Neural cell (in vitro differentiated cells): ENCODE measurements around the gene KRT6A. TPM values are rescaled to one million over a fixed set of nuclear protein-coding genes. Genes with fewer than 3 reads are reported as not detected.

ENCODE experiments used
- H2AFZ ChIP-seq: fragments of 200-600, 300-800 bp; sonication (generic), shearing (Covaris generic); 2 replicates; pipeline ENCODE4 v1.6.0; 2014; ENCODE audit warnings: low read depth, mild to moderate bottlenecking, antibody characterized with exemption, low read length, moderate library complexity
- H3F3A ChIP-seq: fragments of 200-600 bp; shearing (Covaris generic); 2 replicates; pipeline ENCODE4 v1.6.1; 2016; ENCODE audit warnings: mild to moderate bottlenecking, moderate library complexity, mixed read lengths, antibody characterized with exemption, low read length; ENCODE audit not compliant: insufficient read depth, poor library complexity, severe bottlenecking
- H3K27ac ChIP-seq: fragments of 200-600, 300-800 bp; sonication (generic), shearing (Covaris generic); 2 replicates; pipeline ENCODE4 v1.5.1; 2014; ENCODE audit warnings: mild to moderate bottlenecking, low read length, moderate library complexity
- H3K27me3 ChIP-seq: fragments of 300-800, 200-600 bp; sonication (generic), shearing (Covaris generic); 2 replicates; pipeline ENCODE4 v1.6.0; 2014; ENCODE audit warnings: mild to moderate bottlenecking, low read depth, low read length, moderate library complexity; ENCODE audit not compliant: insufficient read depth
- H3K36me3 ChIP-seq: fragments of 300-800, 200-600 bp; sonication (generic), shearing (Covaris generic); 2 replicates; pipeline ENCODE4 v1.5.1; 2014; ENCODE audit warnings: mild to moderate bottlenecking, antibody characterized with exemption, low read length, moderate library complexity; ENCODE audit not compliant: insufficient read depth
- H3K4me2 ChIP-seq: fragments of 300-800, 200-600 bp; sonication (generic), shearing (Covaris generic); 2 replicates; pipeline ENCODE4 v1.6.0; 2014; ENCODE audit warnings: mild to moderate bottlenecking, low read length
- H3K4me3 ChIP-seq: fragments of 300-800, 200-600 bp; sonication (generic), shearing (Covaris generic); 2 replicates; pipeline ENCODE4 v1.5.1; 2014; ENCODE audit warnings: mild to moderate bottlenecking, low read length, moderate library complexity
- H3K79me2 ChIP-seq: fragments of 200-600 bp; shearing (Covaris generic); replicated peaks from 2 replicates; pipeline ENCODE4 v1.6.0; 2014; ENCODE audit warnings: mild to moderate bottlenecking, low read length, moderate library complexity; ENCODE audit not compliant: insufficient read depth
- H3K9ac ChIP-seq: fragments of 300-800, 200-600 bp; sonication (generic), shearing (Covaris generic); 2 replicates; pipeline ENCODE4 v1.6.1; 2016; ENCODE audit warnings: mild to moderate bottlenecking, low read length, mixed read lengths
- H3K9me2 ChIP-seq: fragments of 200-600 bp; shearing (Covaris generic); 2 replicates; pipeline ENCODE4 v1.6.1; 2016; ENCODE audit warnings: mild to moderate bottlenecking, low read length, mixed read lengths; ENCODE audit not compliant: insufficient read depth
- H3K9me3 ChIP-seq: fragments of 200-600, 300-800 bp; sonication (generic), shearing (Covaris generic); 2 replicates; pipeline ENCODE4 v1.6.1; 2016; ENCODE audit warnings: mild to moderate bottlenecking, mixed run types, low read length, moderate library complexity, mixed read lengths
- H4K20me1 ChIP-seq: fragments of 200-600 bp; shearing (Covaris generic); 2 replicates; pipeline ENCODE4 v1.6.1; 2016; ENCODE audit warnings: mild to moderate bottlenecking, mixed run types; ENCODE audit not compliant: insufficient read depth
- EP300 ChIP-seq: fragments of 450-650 bp; conservative IDR thresholded peaks from 2 replicates; pipeline ENCODE4 v1.6.1; 2014; ENCODE audit warnings: antibody characterized with exemption, mild to moderate bottlenecking, moderate library complexity; ENCODE audit not compliant: poor library complexity, severe bottlenecking
- EZH2 ChIP-seq: fragments of 200-600, 300-800 bp; shearing (Covaris generic), sonication (generic); IDR thresholded peaks from 2 replicates; pipeline ENCODE4 v1.6.1; 2014; ENCODE audit warnings: antibody characterized with exemption, low read length, borderline replicate concordance, mild to moderate bottlenecking; ENCODE audit not compliant: insufficient read depth, poor library complexity, severe bottlenecking
- MXI1 ChIP-seq: fragments of 450-650 bp; conservative IDR thresholded peaks from 2 replicates; pipeline ENCODE4 v1.6.1; 2014; ENCODE audit warnings: antibody characterized with exemption, mild to moderate bottlenecking; ENCODE audit not compliant: poor library complexity, severe bottlenecking
- POLR2AphosphoS5 ChIP-seq: IDR thresholded peaks from 2 replicates; pipeline ENCODE4 v1.6.1; 2012
- RAD21 ChIP-seq: fragments of 450-650 bp; conservative IDR thresholded peaks from 2 replicates; pipeline ENCODE4 v1.6.1; 2014; ENCODE audit warnings: antibody characterized with exemption, mild to moderate bottlenecking, moderate library complexity
- SMC3 ChIP-seq: fragments of 450-650 bp; conservative IDR thresholded peaks from 2 replicates; pipeline ENCODE4 v1.6.1; 2014; ENCODE audit warnings: antibody characterized with exemption, mild to moderate bottlenecking, moderate library complexity; ENCODE audit not compliant: poor library complexity
- TAF1 ChIP-seq: IDR thresholded peaks from 2 replicates; pipeline ENCODE4 v1.6.1; 2012; ENCODE audit warnings: low read depth
- polyA plus RNA-seq: library from polyadenylated mRNA; depleted of rRNA; stranded (reverse); fragments of >200 nt; gene quantifications from 2 replicates; pipeline ENCODE4 v1.2.3, GENCODE V29; 2014
- TF ChIP-seq, protein P1 (sequence below): IDR thresholded peaks from 2 replicates; pipeline ENCODE4 v1.6.1; 2012; ENCODE audit warnings: borderline replicate concordance
- TF ChIP-seq, protein P2 (sequence below): fragments of 450-650 bp; IDR thresholded peaks from 2 replicates; pipeline ENCODE4 v1.5.1; 2014; ENCODE audit warnings: antibody characterized with exemption, mild to moderate bottlenecking, moderate library complexity; ENCODE audit not compliant: poor library complexity, severe bottlenecking

KRT6A gene
- polyA plus RNA-seq, 1 donor from 2014 or later, result not detected

DNA sequence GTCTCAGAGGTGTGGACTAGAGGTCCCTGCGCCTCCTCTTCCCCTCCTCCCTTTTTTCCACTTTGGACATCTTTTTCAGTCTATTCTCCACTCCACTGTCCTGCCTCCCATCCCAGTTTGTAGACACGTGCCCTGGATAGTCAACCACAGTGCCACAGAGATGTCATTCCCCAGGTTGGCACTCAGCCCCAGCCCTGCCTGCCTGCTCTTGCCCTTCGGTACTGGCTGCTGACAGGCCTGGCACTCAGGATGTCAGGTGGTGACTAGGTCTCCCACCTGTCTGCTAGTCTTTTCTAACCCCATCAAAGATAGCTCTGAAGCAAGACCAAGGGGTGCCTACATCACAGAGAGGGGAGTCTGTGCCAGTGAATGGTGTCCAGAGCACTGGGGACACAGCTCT lies 44.0 kb upstream of the KRT6A start:
- TF ChIP-seq SMC3 (no peak), MXI1 (no peak), RAD21 (no peak), EZH2 (no peak), EP300 (no peak), POLR2AphosphoS5 (no peak), TAF1 (no peak)
- TF ChIP-seq, protein P1, sequence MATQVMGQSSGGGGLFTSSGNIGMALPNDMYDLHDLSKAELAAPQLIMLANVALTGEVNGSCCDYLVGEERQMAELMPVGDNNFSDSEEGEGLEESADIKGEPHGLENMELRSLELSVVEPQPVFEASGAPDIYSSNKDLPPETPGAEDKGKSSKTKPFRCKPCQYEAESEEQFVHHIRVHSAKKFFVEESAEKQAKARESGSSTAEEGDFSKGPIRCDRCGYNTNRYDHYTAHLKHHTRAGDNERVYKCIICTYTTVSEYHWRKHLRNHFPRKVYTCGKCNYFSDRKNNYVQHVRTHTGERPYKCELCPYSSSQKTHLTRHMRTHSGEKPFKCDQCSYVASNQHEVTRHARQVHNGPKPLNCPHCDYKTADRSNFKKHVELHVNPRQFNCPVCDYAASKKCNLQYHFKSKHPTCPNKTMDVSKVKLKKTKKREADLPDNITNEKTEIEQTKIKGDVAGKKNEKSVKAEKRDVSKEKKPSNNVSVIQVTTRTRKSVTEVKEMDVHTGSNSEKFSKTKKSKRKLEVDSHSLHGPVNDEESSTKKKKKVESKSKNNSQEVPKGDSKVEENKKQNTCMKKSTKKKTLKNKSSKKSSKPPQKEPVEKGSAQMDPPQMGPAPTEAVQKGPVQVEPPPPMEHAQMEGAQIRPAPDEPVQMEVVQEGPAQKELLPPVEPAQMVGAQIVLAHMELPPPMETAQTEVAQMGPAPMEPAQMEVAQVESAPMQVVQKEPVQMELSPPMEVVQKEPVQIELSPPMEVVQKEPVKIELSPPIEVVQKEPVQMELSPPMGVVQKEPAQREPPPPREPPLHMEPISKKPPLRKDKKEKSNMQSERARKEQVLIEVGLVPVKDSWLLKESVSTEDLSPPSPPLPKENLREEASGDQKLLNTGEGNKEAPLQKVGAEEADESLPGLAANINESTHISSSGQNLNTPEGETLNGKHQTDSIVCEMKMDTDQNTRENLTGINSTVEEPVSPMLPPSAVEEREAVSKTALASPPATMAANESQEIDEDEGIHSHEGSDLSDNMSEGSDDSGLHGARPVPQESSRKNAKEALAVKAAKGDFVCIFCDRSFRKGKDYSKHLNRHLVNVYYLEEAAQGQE, result no peak
- TF ChIP-seq, protein P2, sequence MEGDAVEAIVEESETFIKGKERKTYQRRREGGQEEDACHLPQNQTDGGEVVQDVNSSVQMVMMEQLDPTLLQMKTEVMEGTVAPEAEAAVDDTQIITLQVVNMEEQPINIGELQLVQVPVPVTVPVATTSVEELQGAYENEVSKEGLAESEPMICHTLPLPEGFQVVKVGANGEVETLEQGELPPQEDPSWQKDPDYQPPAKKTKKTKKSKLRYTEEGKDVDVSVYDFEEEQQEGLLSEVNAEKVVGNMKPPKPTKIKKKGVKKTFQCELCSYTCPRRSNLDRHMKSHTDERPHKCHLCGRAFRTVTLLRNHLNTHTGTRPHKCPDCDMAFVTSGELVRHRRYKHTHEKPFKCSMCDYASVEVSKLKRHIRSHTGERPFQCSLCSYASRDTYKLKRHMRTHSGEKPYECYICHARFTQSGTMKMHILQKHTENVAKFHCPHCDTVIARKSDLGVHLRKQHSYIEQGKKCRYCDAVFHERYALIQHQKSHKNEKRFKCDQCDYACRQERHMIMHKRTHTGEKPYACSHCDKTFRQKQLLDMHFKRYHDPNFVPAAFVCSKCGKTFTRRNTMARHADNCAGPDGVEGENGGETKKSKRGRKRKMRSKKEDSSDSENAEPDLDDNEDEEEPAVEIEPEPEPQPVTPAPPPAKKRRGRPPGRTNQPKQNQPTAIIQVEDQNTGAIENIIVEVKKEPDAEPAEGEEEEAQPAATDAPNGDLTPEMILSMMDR, result no peak
- no peaks in the 10 kb centered on the region for H3K79me2 ChIP-seq
- no peak overlapping the region for H3K27ac ChIP-seq
- H3K4me3 ChIP-seq, result no peak overlapping the region
- no peaks in the 10 kb centered on the region for H3K9me2 ChIP-seq
- no peak overlapping the region for H3K9ac ChIP-seq
- H3K4me2 ChIP-seq, result no peak overlapping the region
- H4K20me1 ChIP-seq, result no peaks in the 10 kb centered on the region
- no peaks in the 10 kb centered on the region for H3F3A ChIP-seq
- H3K36me3 ChIP-seq, result no peaks in the 10 kb centered on the region
- no peaks in the 10 kb centered on the region for H3K9me3 ChIP-seq
- H3K27me3 ChIP-seq, result no peaks in the 10 kb centered on the region
- H2AFZ ChIP-seq, result no peak overlapping the region

DNA sequence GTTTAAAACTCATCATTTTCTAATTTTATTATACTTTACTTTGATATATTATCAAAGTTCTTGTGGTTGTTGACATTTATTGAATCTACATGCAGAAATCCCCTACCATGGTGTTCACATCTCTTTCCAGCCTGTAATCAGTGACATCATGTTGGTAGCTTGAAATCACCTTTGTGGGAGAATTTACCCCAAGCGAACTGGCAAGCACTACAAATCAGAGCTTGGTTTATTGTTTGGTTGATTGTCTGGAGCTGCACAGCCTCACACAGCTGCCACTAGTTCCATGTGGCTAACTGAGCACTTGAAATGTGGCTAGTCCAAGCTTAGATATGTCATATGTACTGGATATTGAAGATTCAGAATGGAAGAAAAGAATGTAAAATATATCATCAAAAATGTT lies 42.5 kb upstream of the KRT6A start:
- Histone ChIP-seq H2AFZ (no peak overlapping the region), H3K4me3 (no peak overlapping the region), H3K9ac (no peak overlapping the region), H3K27ac (no peak overlapping the region), H3K27me3 (no peaks in the 10 kb centered on the region), H3K4me2 (no peak overlapping the region), H3K79me2 (no peaks in the 10 kb centered on the region), H3F3A (no peaks in the 10 kb centered on the region), H3K9me2 (no peaks in the 10 kb centered on the region), H3K36me3 (no peaks in the 10 kb centered on the region), H3K9me3 (no peaks in the 10 kb centered on the region), H4K20me1 (no peaks in the 10 kb centered on the region)
- TF ChIP-seq, protein P1, result no peak
- TF ChIP-seq MXI1 (no peak), POLR2AphosphoS5 (no peak), TAF1 (no peak), RAD21 (no peak), SMC3 (no peak), EZH2 (no peak), EP300 (no peak)
- TF ChIP-seq, protein P2, result no peak
